NCI-H226 (cell line): ENCODE results near the gene ENKD1.
A peak's percentile ranks its signal among the peaks of the same experiment; 100 is the strongest.

Source experiments
- DNase-seq: peaks from one replicate; pipeline ENCODE4 v3.0.0-alpha.2; 2015

ENKD1 gene

DNA sequence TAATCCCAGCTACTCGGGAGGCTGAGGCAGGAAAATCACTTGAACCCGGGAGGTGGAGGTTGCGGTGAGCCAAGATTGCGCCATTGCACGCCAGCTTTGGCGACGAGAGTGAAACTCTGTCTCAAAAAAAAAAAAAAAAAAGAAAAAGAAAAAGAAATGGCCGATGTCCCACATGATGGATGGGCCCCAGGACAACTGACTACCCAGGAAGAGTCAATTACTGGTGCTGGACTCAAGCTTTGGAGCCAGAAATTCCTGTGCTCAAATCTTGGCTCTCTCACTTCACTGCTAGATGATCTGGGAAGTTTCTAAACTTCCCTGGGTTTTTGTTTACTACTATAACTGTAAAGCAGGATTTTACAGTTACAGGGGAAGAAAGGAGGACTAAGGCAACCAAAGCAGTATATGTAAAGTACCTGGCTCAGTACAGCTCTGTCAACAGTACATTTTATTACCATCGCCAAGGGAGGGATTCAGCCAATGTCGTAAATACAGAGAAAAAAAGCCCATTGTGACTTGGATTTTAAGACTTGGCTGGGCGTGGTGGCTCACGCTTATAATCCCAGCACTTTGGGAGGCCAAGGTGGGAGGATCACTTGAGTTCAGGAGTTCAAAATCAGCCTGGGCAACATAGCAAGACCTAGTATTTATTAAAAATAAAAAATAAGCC lies 11.9 kb upstream of the ENKD1 start:
- DNase-seq = no peak

GRCh38 chr16:67677712-67678111 lies 11.2 kb upstream of the ENKD1 start:
- DNase-seq = no peak

DNA sequence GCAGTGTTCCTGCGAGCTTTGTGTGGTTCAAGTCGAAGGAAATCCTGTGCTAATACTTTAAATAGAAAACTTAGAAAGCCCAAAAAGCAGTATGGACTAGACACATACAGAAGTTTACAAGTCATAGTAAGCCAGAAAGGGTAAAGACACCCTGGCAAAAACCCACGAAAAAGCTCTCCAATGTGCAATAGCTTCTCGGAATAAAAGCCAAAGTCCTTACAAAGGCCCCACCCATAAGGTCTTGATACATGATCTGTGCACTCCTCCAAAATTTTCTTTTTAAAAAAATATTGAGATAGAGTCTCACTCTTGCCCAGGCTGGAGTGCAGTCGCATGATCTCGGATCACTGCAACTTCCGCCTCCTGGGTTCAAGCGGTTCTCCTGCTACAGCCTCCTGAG lies 10.4 kb upstream of the ENKD1 start:
- no peak for DNase-seq

GRCh38 chr16:67676516-67676915 lies 10.0 kb upstream of the ENKD1 start:
- DNase-seq = no peak

DNA sequence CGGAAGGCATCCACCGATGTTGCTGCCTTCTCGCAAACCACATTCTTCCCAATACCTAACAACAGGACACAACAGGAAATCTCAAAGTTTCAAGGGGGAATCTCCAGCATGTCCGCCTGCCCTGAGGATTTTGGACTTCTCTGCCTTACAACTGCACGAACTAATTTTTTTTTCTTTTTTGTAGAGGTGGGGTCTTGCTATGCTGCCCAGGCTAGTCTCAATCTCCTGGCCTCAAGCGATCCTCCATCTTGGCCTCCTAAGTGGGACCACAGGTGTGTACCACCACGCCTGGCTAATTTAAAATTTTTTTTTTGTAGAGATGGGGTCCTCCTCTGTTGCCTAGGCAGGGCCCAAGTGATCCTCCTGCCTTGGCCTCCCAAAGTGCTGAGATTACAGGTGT lies 9.4 kb upstream of the ENKD1 start:
- DNase-seq = no peak

- no peak for DNase-seq
Measured at GRCh38 chr16:67675579-67675935, 9.0 kb upstream of the ENKD1 start.

- DNase-seq = no peak
Measured at GRCh38 chr16:67674851-67675578, 8.5 kb upstream of the ENKD1 start.

DNA sequence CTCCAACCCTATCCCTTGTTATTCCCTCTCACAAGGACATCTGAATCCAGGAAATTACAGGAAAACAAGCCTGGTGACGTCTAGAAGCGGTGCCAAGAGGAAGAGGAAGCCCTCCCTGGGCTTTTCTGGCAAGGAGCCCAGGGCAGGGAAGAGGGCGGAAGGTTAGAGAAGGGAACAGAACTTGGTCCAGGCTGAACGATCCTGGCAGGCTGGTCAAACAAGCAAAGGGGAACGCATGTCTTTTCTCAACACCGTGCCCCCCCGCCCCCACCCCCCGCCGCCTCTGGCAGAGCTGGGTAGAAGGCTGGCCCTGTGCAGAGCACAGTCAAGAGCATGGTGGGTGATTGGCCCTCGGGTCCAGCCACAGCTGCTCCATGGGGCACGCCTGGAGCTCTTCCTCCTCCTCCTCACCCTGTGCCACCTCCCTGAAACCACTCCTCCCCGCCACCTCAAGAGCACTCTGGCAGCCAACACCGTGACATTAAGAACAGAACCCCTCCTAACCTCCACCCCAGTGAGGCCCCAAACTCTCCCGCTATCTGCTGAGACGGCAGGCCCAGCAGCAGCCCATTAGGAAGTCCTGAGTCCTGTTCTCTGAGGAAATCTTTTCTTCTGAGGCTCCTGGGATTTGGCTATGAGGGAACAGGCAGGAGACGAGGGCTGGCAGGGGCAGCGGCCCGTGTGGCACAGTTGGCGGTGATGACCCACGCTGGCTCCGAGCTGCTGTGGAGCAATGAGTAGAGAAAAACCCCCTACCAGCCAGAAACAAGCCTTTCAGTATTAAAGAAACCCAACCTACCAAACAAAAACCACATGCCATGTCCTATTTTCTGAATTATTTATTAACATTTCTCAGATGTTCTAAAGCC lies 7.4 kb upstream of the ENKD1 start:
- no peak for DNase-seq

GRCh38 chr16:67672739-67673662 lies 6.5 kb upstream of the ENKD1 start:
- peak; percentile 45 for DNase-seq

DNA sequence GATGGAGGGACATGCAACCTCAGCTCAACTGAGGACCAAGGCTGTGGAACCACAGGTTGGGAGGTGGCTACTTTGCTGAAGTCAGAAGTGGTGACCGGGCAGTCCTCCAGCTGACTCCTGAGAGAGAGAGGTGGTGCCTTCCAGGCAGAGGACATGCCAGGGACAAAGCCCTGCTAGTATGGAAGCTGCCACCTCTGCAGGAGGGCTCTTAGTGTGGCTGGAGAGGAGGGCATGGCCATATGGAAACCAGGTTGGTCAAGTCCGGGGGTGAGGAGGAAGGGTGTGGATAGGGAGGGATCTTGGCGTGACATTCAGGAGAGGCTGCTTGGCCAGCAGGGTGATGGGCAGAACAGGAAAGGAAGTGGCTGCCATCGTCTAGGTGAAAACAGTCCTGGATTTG lies 5.8 kb upstream of the ENKD1 start:
- DNase-seq = no peak

DNA sequence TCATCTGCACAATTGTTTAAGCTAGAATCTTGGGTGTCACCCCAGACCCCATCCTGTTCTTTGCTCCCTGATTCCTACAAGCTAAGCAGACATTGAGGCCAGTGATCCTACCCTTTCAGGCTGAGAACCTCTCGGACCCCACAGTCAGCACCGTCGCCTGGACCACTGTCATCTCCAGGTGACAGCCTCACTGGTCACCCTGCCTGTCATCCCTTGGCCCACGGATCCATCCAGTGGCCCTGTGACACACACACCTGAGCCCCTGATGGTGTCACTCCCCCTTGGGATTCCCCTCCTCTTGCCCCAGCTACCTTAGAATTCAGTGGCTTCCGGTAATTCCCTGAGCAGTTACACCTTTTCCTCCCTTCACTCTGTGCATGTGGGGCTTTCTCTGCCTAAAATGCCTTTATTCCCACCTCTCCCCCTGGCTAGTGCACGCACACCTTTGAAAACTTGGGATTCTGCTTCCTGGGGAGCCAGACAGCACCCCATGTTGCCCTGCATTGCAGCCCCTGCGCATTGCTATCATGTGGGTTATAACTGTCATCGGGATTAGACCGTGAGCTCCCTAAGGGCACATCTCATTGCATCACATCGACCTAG lies 3.0 kb upstream of the ENKD1 start:
- DNase-seq = no peak

DNA sequence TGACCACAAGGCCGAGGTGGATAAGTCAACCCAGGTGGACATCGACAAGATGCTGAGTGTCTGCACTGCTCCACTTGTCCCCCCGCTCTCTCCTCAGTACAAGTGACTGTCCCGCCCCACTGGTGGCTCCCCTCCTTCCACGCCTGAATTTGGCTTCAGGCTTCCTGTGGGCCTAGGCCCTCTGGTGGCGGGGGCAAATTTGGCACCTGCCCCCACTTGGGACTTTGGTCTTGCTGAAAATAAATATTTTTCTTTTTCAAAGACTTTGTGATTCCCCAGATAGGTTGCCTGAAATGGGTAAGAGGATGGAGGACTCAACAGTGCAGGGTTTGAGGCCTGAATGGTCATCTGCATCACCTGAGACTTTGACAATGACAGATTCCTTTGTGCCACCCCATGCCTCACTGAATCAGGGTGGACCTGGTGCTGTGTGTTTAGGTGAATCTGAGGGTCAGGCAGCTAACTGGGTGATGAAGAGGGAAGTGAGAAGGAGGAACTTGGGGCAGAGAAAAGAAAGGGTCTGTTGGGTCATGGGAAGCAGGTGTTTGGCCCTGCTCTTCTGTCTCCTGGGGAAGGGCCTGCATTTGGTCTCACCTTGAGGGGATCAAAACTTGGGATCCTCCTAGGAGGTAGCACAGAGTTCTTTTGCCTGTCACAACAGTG lies 2.1 kb upstream of the ENKD1 start:
- DNase-seq = no peak

GRCh38 chr16:67667817-67668494 lies 1.4 kb upstream of the ENKD1 start:
- DNase-seq = peak; percentile 37

DNA sequence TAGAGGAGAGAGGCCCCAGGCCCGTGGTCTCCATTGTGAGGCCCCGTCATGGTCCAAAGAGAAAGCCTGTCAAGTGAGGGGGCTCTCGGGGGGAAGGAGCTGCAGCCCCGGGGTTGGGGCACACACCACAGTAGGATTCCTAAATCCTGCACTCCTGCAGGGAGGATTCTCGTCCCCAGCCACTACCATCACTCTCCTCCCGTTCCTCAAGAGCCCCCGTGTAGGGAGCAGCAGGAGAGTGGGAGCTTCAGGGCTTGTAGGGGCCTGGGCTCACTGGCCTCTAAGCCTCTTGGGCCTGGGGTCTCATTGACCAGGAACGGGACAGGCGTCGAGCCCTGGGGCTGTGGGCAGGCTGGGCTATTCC lies 885 bp upstream of the ENKD1 start:
- DNase-seq = no peak

DNA sequence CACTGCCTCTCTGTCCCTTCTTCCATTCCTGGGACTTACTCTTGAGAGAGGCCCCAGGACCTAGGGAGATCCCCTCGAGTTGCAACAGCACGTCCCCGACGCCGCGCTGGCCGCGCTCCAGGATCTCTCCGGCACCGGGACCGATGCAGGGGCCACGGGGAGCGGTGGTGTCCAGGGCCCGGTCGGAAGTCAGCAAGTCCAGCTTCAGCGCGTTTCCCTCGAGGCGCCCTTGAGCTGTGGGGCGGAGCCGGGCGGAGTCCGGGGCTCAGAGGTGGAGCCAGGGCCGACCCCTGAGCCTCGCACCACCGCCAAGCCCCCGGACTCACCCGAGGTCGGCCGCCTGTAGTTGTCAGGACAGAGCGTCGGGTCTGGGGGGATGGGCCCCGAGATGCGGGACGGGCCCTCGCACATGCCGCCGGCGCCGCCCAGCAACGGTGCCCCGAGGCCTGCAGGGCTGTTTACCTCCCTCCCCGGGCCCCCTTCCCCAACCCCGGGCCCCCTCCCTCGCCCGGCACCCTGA lies 458 bp downstream of the ENKD1 start:
- no peak for DNase-seq

DNA sequence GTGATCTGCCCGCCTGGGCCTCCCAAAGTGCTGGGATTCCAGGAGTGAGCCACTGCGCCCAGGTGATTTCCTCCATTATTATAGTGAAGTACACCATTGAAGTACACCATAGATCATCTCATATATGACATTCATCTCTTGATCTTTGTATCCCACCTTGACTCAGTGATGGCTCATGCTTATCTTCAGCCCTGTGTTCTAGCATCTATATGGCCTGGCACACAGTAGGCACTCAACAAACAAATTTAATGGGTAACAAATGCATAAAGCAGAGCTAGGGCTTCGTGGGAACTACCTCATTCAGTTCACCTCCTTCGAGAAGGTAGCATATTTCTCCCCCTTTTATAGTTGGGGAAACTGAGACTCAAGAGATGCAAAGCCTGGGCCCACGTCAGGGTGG lies 952 bp downstream of the ENKD1 start:
- no peak for DNase-seq

DNA sequence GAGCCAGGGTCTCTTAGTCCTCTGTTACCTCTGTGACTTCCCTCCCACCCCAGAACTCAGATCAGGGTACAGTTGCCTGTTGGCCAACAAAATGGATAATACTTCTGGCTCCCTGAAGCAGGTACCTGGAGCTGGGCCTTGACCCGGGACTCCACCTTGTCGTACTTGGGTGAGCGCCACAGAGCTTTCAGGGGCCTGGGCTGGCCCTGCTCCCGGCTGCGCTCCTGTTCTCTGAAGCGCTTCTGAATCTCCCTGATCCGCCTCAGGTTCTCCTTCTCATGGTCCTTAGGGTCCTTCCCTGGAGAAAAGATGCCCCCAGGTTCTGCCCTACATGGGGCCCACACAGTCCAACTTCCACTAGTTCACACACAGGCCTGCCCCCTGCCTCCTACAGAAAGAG lies 1.7 kb downstream of the ENKD1 start:
- no peak for DNase-seq

GRCh38 chr16:67664258-67664657 lies 2.3 kb downstream of the ENKD1 start:
- no peak for DNase-seq

DNA sequence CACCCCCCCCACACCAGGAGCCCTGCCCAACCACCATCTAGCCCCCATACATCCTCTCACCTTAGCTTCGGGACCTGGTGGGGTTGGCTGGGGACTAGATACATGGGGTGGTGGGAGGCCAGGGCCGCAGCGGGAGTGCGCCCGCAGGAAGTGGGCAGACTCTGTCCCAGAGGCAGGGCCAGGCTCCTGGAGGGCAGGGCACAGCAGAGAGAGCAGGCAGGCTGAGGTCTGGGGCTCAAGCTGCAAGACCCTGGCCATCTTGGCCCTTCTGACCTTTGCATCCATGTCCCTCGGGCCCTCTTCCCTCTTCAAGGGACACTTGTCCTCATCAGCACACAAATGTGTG lies 2.7 kb downstream of the ENKD1 start:
- DNase-seq = no peak

- DNase-seq = no peak
Measured at GRCh38 chr16:67663151-67663876, 3.2 kb downstream of the ENKD1 start.

DNA sequence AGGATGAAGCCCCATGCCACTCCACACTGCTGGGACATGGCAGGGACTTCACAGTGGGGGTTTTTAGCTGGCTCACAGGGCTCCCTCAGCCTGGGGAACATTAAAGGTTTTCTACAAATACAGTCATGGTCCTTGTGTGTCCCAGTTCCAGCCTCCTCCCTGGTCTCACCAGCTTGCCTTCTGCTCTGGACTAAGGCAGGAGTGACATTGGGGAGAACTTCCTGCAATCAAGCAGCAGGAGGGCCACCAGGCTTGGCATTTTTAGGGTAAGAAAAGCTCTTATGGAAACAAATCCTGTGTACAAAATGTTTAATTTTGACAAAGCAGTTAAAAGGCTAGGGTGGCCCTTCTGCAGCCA lies 3.9 kb downstream of the ENKD1 start:
- DNase-seq = no peak
